ENCODE results near the gene DDX25.
"Not testable (repeated sequence)": the region's sequence is repeated elsewhere in the genome, so short reads cannot be mapped to it uniquely, and the experiment has no call there.

Gene DDX25

DNA sequence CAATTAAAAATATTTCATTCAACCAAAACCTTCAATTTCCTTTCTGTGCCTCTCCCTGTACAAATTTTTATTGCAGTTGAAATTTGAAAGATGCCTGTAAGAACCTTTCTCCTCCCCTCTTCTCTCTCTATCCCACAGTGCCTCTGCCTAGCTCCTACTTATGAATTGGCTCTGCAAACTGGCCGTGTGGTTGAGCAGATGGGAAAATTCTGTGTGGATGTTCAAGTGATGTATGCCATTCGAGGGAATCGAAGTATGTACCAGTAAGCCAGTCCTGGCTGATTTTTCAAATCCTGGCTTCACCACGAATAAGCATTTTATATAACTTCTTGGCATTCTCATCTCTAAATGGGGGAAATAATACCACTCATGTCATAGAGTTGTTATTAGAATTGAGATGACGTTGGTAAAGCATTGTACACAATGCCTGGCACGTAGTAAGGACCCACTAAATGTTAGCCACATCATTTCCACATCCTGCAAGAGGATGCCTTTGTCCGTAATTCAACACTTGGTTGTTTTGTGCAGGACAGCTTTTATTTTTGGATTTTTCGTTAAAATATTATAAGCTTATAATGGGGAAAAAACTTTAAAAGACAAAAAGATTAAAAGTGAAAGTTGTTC lies 6.0 kb downstream of the DDX25 start:
- no peak for DNase-seq

DNA sequence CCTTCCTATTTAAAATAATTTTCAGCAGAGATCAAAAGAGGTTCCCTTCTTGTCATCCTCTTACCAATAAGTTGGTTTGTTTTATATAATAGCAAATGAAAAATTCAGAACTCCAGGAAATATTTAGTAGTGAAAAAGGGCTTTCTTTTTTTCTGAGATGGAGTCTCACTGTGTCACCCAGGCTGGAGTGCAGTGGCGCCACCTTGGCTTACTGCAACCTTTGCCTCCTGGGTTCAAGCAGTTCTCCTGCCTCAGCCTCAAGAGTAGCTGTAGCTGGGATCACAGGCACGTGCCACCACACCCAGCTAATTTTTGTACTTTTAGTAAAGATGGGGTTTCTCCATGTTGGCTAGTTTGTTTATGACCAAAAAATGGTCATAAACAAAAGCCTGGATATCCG lies 10.3 kb downstream of the DDX25 start:
- not testable (repeated sequence) for DNase-seq

DNA sequence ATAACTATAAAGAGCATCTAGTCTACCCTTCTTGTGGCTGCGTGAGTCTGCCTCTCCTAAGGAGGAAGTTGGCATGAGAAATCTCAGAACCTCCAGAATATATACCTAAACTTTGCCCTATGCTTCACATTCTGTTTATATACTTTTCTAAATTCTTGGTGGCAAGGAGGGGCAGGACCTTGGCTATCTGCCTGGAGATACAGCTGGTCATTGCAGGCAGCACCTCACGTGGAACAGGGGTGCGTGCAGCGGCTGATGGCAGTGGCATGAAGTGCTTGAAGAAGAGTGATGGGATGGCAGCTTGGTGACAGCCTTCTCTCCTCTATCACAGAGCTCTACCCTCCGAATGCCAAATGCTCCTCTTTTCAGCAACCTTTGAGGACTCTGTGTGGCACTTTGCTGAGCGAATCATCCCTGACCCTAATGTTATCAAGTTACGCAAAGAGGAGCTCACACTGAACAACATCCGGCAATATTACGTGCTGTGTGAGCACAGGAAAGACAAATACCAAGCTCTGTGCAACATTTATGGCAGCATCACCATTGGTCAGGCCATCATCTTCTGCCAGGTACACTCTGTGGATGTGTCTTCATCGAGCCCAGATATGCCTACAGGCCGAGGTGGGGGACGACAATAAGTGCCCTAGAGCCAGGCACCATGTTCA lies 12.5 kb downstream of the DDX25 start:
- no peak for DNase-seq

DNA sequence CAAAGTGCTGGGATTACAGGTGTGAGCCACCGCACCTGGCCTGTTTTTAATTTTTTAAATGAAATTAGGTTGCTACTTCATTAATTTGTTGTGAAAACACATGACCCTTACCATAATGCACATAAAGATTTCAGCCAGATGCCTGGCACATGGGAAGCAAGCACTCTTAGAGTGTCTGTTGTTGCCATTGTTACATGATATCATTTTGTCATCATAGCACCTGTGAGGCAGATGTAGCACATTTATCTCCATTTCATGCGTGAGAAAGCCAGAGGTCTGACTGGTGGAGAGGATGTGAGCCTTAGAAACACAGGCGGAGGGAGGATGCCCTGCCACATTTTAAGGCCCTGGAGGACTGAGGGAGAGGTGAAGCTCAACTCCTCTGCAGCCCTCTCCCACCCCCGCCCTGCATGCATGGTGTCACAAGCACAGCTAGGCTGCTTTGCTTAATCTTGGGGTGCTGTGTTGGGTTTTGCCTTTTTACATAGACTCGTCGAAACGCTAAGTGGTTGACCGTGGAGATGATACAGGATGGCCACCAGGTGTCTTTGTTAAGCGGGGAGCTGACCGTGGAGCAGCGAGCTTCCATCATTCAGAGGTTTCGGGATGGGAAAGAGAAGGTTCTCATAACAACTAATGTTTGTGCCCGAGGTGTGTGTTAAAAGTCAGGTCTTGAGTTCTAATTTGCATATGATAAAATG lies 14.0 kb downstream of the DDX25 start:
- DNase-seq: no peak

DNA sequence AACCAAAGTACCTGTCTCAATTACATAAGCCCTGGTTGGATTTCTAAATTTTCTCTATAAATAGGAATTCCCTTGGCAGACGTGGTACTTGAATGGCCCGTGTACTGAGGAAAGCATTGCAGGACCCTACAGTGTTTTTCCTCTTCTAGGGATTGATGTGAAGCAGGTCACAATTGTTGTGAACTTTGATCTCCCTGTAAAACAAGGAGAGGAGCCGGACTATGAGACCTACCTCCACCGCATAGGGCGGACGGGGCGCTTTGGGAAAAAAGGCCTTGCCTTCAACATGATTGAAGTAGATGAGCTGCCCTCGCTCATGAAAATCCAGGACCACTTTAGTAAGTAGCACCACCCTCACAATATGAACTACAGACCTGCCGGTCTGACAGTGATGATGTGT lies 16.7 kb downstream of the DDX25 start:
- no peak for DNase-seq

DNA sequence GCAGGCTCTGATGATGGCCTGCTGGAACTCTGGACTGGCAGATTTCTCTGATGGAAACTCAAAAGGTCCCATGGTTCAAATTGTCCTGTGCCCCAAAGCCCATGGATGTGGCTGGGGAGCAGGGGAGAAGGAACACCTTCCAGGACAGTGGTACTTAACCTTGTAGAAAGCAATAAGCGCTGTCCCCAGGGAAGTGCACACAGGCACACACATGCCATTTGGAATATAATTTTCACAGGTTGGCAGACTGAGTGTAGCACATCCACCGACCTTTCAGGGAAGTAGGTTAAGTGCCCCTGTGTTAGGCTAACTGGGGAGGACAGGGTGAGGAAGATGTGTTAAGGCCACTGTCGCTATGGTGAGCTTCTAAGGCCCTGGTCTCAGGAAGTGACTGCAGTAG lies 17.8 kb downstream of the DDX25 start:
- no peak for DNase-seq

DNA sequence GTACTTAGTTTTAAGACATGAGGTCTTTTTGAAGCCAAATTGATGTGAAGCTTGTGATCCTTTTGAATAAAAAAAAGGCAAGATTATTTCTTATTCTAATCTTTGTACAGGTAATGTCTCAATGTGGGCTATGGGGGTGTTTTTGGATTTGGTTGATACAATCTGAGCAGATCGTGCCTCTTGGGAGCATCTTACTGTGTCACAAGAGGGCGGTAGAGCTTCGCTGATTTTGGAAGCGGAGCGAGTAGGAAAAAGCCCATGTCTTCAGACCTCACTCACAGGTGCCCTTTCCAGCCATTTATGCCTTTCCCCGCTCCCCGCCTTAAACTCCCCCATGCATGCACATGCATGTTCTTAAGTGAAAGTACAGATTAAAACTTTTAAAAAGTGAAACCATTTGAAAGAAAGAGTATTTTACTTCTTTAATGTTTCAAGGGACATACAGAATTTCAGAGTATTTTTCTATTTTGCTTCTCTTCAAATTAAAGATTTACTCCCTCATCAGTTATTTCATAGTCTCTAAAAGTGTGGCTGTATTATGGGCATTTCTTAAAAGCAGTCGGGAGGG lies 18.8 kb downstream of the DDX25 start:
- peak; percentile 65 for DNase-seq

DNA sequence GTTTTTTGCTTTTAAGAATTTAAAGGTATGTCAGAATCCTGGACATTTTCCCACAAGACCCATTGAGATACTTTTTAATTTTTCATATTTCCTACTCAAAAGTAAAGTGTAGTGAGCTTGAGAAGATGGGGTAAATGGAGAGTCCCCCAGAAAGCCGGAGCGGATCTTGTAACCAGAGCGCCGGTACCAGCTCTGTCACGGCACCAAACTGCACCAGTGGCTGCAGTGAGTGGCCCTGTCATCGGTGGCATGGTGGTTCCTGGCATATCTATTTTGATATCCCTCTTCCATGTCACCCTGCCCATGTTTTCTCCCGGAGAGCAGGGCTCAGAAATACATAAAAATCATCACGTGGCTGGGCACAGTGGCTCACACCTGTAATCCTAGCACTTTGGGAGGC lies 19.3 kb downstream of the DDX25 start:
- no peak for DNase-seq

DNA sequence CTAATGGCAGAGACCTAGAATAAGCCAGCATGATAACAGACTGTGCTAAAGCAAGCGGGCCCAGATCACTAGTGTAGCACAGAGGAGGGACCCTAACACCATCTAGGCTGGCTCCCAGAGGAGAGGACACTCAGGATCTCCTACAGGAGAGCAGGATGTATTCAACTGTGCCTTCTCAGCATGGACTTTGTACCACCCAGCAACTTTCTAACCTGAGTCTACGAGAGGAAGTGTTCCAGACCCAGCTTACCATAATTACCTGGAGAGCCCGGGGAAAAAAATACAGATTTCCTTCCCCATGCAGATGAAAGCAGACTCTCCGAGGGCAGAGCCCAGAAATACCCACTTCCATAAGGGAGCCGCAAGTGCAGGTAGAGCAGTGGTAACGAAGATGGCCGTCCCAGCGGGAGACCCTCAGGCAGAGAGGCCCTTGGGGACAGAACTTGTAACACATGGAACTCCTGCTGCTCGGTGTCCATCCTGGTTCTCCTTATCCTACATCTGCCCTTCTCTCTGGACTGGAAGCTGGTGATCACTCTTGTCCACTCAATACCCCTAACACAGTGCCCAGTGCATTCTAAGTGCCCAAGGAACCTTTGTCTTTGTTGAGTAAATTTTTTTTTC lies 20.2 kb downstream of the DDX25 start:
- DNase-seq: no peak

DNA sequence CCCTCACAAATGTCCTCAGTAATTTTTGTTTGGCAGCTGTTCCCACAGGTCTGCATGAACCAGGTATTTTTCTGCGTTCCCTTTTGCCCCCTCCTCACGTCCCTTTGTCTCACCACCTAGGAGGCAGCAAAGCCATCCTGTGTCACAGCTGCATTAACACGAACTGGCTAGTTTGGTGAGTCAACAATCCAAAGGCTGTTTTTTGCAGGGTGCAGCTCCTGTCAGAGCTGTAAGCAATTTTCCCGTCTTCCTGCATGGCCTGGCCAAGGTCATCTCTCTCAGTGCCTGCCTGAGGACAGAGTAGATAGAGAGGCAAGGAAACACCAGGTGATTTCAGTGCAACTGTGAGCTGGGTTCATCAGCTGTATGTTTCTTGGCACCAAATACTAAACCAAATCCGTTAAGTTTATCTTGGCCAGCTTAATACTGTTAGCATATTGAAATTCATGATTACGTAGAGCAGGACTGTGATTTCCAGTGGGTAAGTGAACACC lies 21.0 kb downstream of the DDX25 start:
- DNase-seq: no peak

DNA sequence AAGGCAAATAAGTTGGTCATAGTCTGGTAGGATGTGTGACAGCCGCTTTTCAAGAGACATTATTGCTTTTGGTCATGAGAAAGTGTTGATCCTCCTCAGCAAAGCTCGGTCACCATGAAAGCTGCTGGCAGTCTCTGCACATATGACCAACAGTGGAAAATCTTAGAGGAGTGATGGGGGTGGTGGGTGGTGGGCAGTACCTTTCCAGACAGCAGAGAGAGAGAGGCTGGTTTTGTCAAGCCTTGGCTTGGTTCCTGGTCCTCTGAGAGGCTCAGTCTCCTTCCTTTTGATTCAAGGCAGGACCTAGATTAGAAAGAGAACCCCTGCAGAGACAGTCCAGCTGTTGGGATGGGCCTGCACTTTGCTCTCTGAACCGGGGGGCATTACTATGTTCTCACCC lies 21.5 kb downstream of the DDX25 start:
- no peak for DNase-seq

DNA sequence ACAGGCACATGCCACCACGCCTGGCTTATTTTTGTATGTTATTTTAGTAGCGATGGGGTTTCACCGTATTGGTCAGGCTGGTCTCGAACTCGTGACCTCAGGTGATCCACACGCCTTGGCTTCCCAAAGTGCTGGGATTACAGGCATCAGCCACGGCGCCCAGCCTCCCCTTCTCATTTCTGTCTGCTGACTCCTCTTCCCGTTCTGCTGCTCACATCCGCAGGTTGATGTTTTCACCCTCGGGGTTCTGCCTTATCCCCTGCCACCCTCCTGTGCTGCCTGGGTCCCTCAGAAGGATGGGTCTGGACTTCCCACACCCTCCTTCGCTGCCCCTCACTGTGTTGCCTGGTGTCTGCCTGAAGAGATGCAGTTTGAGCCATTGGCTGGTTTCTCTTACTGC lies 22.4 kb downstream of the DDX25 start:
- no peak for DNase-seq

DNA sequence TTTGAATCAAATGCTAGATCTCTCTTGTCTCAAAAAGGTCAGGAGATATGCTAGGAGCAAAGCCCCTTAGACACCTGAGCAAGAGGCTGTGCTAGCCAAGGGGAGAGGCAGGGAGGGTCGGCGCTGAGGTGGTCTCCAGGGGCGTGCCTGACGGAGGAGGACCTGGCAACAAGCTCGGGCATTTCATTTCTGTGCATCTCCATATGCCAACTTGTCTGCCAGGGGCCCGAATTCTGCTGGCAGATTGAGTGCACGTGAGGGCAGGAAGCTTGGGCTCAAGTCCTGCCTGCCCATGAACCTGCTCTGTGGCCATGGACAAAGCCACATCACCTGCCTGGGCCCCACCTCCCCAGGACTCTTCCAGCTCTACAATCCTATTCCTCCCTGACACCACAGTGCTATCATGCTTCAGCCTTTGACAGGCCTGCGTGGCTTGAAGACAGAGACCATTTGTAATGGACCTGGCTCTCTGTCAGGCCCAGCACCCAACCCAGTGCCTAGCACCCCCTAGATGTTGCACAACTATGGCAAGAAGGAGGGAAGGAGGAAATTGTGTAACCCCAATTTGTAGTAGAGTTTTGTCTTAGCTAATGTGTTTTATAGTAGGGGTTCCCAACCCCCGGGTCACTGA lies 25.3 kb downstream of the DDX25 start:
- DNase-seq: no peak

DNA sequence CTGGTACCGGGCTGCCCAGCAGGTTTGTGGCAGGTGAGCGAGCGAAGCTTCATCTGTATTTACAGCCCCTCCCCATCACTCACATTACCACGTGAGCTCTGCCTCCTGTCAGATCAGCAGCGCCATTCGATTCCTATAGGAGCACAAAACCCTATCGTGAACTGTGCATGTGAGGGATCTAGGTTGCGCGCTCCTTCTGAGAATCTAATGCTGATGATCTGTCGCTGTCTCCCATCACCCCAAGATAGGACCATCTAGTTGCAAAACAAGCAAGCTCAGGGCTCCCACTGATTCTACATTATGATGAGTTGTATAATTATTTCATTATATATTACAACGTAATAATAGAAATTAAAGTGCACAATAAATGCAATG lies 25.8 kb downstream of the DDX25 start:
- DNase-seq: no peak

DNA sequence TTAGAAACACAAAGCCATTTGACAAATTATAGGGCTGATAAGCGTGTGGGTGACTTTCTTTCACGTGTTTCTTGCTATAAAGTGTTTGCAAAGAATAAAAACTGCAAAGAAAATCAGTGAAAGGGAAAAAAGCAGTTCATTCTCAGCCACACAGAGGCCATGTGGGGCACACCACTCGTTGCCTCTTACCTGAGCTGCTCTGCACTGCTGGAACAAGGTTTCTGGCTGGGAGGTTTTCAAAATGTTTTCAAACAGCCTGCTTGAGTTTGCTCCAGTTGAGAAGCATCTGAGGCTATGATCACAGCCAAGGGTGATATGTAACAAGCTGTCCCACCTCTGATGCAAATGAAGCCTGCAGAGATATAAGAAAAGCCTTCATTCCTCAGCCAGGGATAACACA lies 26.8 kb downstream of the DDX25 start:
- DNase-seq: no peak

DNA sequence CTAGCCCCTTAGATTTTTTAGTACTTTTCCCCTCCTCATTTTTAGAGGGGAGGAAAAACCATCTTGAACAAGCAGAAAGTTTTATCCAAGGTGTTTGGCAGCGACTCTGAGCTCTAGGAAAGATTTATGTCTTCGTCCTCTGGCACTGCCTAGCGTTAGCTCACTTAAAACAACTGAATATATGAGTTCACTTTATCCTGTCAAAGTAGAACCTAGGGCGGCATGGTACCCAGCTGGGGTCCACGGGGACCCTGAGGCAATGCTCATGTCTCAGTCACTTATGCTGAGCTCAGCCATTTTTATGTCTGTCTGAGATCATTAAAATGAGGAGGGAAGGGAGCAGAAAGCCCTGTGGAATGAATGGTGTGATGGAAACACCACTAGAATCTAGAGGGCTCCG lies 27.4 kb downstream of the DDX25 start:
- DNase-seq: no peak

DNA sequence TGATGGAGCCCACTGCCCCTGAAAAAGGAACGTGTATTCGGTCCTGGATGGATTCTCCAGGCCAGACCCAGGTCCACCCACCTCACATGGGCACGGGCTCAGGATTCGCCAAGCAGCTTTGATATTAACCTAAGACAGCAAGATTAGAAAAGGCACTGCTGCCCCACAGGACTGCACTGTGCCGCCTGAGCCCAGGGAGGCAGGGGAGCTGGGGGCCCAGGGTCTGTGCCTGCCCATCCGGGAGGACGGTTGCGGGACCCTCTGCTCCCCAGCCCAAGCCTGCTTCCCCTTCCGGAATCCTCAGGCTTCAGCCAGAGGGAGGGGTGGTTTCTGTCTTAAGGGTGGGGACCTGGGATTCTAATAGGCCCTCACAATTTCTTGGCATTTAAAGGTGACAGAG lies 28.0 kb downstream of the DDX25 start:
- DNase-seq: no peak

DNA sequence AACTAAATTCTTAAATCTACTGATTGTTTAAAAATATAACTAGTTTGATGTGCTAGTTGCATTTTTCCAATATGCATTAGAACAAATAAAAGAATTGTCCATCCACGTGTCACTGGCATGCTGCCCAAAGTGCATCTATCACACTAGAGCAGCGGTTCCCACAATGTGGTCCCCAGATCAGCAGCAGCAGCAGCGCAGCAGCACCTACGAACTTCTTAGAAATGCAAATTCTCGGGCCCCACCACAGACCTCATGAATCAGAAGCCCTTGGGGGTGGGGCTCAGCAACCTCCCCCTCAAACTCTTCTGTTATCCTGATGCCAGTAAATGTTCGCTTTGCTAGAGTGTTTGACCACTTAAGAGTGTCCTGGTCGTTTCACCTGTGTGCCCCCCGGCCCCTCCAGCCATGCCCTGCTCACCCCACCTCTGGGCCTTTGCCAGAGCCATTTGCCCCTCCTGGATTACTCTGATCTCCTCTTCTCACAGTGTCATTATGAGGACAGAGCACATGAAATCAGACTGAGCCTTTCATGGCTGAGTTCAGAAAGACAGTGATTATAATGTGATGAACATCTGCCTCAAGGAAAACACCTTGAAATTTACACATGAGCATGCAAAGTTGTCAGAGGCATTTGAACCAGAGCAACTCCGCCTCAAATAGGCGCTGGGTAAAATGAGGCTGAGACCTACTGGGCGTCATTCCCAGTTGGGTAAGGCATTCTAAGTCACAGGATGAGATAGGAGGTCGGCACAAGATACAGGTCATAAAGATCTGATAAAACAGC lies 28.9 kb downstream of the DDX25 start:
- no peak for DNase-seq

DNA sequence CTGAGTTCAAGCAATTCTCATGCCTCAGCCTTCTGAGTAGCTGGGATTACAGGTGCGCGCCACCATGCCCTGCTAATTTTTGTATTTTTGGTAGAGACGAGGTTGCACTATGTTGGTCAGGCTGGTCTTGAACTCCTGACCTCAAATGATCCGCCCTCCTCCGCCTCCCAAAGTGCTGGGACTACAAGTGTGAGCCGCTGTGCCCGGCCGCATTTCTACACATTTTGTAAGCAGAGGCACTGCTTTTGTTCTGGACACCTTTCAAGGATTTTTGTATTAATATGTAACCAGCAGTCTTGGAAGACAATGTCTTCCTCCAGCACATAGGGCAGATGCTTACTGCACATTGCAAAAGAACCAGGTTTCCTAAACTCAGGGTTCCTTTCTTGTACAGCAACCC lies 30.2 kb downstream of the DDX25 start:
- DNase-seq: no peak

DNA sequence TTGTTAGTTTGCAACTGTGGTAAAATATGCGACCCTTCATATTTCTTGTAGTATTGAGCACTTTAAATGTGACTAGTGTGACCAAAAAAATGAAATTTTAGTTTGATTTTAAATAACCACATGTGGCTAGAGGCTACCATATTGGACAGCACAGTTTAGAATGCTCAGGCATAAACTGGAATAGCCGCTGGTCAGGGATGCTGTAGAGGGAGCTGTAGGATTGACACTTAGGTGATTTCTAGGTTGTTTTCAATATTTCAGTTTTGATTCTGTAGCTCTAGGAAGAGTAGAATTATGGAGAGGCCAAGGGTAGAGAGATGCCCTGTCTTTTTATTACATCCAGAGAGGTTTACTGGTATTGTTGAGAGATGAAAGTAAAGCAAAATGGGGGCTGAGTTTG lies 30.7 kb downstream of the DDX25 start:
- DNase-seq: no peak

DNA sequence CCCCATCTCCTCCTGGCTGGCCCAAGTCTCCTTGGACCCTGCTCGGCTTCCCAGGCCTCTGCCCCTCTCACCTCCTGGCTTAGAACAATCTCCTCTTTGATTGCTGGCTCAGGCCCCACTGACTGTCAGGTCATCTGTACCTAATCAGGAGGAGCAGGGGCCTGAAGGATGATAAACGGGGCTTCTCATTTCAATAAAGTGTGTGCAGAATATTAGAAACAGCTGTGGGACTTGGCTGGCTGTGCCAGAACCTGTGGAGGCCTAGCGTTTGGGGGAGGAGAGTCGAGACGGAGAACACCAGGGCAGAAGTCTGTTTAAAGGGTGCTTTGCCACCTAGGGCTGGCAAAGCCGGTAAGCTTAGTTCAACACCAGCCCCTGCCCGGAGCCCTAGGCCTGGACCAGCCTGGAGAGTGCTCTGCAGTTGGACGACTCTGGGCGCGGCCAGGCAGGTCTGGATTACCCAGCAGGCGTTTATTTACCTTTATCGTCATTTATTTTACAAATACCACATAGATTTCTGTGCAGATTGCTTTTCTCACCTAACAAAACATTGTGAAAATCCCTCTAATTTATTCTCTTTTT lies 31.4 kb downstream of the DDX25 start:
- no peak for DNase-seq

DNA sequence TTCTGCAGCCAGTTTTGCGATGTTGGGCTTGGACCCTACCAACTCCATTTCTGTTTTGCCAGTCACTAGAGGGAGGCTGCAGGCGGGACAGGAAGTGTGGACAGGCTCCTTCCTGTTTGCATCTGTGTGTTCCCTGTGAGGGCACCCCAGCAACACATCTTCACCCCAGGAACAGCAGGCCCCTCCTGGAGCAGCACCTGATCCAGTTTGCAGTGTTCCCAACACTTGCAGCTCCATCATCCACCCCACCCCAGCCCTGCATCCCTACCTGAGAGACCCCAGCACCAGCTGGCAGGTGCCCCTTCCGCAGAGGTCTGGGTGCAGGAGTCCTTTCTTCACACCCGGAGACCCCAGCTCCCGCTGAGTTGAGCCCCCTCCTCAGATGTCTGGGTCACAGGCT lies 34.1 kb downstream of the DDX25 start:
- DNase-seq: no peak

All from CD4-positive, alpha-beta T cell treated with Interleukin-17A for 4 hours (primary cell).